Endothelial cell of umbilical vein (primary cell): ENCODE measurements around the gene DDX56. TPM values are rescaled to one million over a fixed set of nuclear protein-coding genes. Genes with fewer than 3 reads are reported as not detected.

Experiments used
- BruUV-seq: library from RNA; stranded (reverse); fragments of 400-500 nt; replicated peaks from 2 replicates; lab custom pipeline; 2021; lab: Mats Ljungman, UMichigan
- CTCF ChIA-PET: fragments of 300-600, 350-600 bp; sonication (Branson Sonifier 250); formaldehyde crosslinking; loops from one replicate; lab custom pipeline; 2021; ENCODE audit warnings: antibody characterized with exemption, inconsistent platforms; lab: Charles Lee
- POLR2A ChIA-PET: fragments of 300-600, 350-600 bp; sonication (Branson Sonifier 250); formaldehyde crosslinking; loops from one replicate; lab custom pipeline; 2021; ENCODE audit warnings: antibody characterized with exemption, inconsistent platforms; lab: Charles Lee
- DNase-seq: peaks from one replicate; pipeline ENCODE4 v3.0.0-alpha.2; 2011; ENCODE audit warnings: low read depth, low spot score
- FAIRE-seq: peaks from 2 replicates; lab custom pipeline; 2011; peaks lifted over from hg19 to GRCh38; lab: Jason Lieb, UNC
- H2AFZ ChIP-seq: 2 replicates; pipeline ENCODE4 v1.6.0; 2012; ENCODE audit warnings: low read depth, low read length, control low read depth, inconsistent platforms
- H3K27ac ChIP-seq: 2 replicates; pipeline ENCODE4 v1.5.1; 2011; ENCODE audit warnings: low read depth, mild to moderate bottlenecking, control low read depth, low read length, moderate library complexity; ENCODE audit not compliant: insufficient read depth
- H3K27me3 ChIP-seq, 2 experiments: 2 replicates each; pipeline versions ENCODE4 v1.6.0 to v1.6.1; 2011; ENCODE audit warnings: low read length in 2 of 2, mixed read lengths in 1 of 2; ENCODE audit not compliant: control insufficient read depth in 2 of 2, insufficient read depth in 2 of 2
- H3K36me3 ChIP-seq, 2 experiments: 2 replicates in 1 of 2; 3 replicates in 1 of 2; pipeline ENCODE4 v1.5.1; 2011; ENCODE audit warnings: low read length in 2 of 2, mild to moderate bottlenecking in 1 of 2, moderate library complexity in 1 of 2; ENCODE audit not compliant: control insufficient read depth in 2 of 2, insufficient read depth in 2 of 2; ENCODE audit errors: extremely low read depth in 1 of 2
- H3K4me1 ChIP-seq: 3 replicates; pipeline ENCODE4 v1.5.1; 2011; ENCODE audit warnings: mild to moderate bottlenecking, low read length; ENCODE audit not compliant: control insufficient read depth, insufficient read depth; ENCODE audit errors: extremely low read depth
- H3K4me2 ChIP-seq: 2 replicates; pipeline ENCODE4 v1.6.1; 2011; ENCODE audit warnings: low read length, control low read depth, mixed read lengths; ENCODE audit not compliant: insufficient read depth
- H3K4me3 ChIP-seq, 3 experiments: fragments of 200-600 bp in 1 of 3; sonication (generic), shearing (Covaris generic) in 1 of 3; replicated peaks in 1 of 3; 2 replicates each; pipeline ENCODE4 v1.5.1; 2011 to 2016; ENCODE audit warnings: control low read depth in 3 of 3, low read length in 3 of 3, mild to moderate bottlenecking in 2 of 3, inconsistent platforms in 1 of 3, low read depth in 1 of 3, moderate library complexity in 1 of 3; ENCODE audit not compliant: insufficient read depth in 1 of 3
- H3K79me2 ChIP-seq: 2 replicates; pipeline ENCODE4 v1.6.0; 2012; ENCODE audit warnings: low read length, inconsistent platforms; ENCODE audit not compliant: control insufficient read depth, insufficient read depth
- H3K9ac ChIP-seq: replicated peaks from 2 replicates; pipeline ENCODE3; 2011; ENCODE audit warnings: low read length, control low read depth; ENCODE audit not compliant: insufficient read depth; ENCODE audit errors: extremely low read depth
- H3K9me1 ChIP-seq: replicated peaks from 3 replicates; pipeline ENCODE4 v1.6.0; 2011; ENCODE audit warnings: mild to moderate bottlenecking, low read length; ENCODE audit not compliant: control insufficient read depth, insufficient read depth; ENCODE audit errors: extremely low read depth
- H3K9me3 ChIP-seq: replicated peaks from 2 replicates; pipeline ENCODE4 v1.5.1; 2012; ENCODE audit warnings: low read length, inconsistent platforms; ENCODE audit not compliant: control insufficient read depth, insufficient read depth
- H4K20me1 ChIP-seq: replicated peaks from 2 replicates; pipeline ENCODE3; 2011; ENCODE audit warnings: mild to moderate bottlenecking, low read length; ENCODE audit not compliant: control insufficient read depth, insufficient read depth; ENCODE audit errors: extremely low read depth
- EZH2 ChIP-seq: IDR thresholded peaks from 2 replicates; pipeline ENCODE4 v1.6.1; 2012; ENCODE audit warnings: borderline replicate concordance, low read depth, mild to moderate bottlenecking, moderate library complexity, low read length, inconsistent platforms; ENCODE audit not compliant: severe bottlenecking
- FOS ChIP-seq: IDR thresholded peaks from 2 replicates; pipeline ENCODE4 v1.6.1; 2011; ENCODE audit warnings: mild to moderate bottlenecking, low read length, moderate library complexity, borderline replicate concordance; ENCODE audit not compliant: insufficient read depth
- GATA2 ChIP-seq: IDR thresholded peaks from 2 replicates; pipeline ENCODE4 v1.7.0; 2011; ENCODE audit warnings: low read depth, mild to moderate bottlenecking, moderate library complexity, mixed read lengths, low read length; ENCODE audit not compliant: insufficient read length, insufficient read depth
- JUN ChIP-seq: IDR thresholded peaks from 2 replicates; pipeline ENCODE4 v1.6.1; 2011; ENCODE audit warnings: borderline replicate concordance, low read depth; ENCODE audit not compliant: insufficient read length, insufficient read depth
- MYC ChIP-seq: IDR thresholded peaks from one replicate; pipeline ENCODE4 v1.6.1; 2011; ENCODE audit warnings: mild to moderate bottlenecking, low read depth, low read length
- POLR2AphosphoS5 ChIP-seq: IDR thresholded peaks from 2 replicates; pipeline ENCODE4 v1.6.1; 2012; ENCODE audit warnings: low read depth, mild to moderate bottlenecking, control low read depth, low read length, moderate library complexity; ENCODE audit not compliant: insufficient read depth
- dilution Hi-C: fragments of 300-500 bp; cut with MboI; formaldehyde crosslinking; loops from one replicate; pipeline ENCODE4 v1.15.0; 2019; ENCODE audit warnings: low sequenced_read_pairs; ENCODE audit not compliant: extremely low pct_ligation_motif_present
- intact Hi-C: fragments of 100-400 bp; cut with micrococcal nuclease; formaldehyde crosslinking; loops from one replicate; pipeline ENCODE4 v1.10.0; 2022
- polyA plus RNA-seq, 4 experiments: library from polyadenylated mRNA; depleted of rRNA in 3 of 4; stranded (reverse) in 3 of 4; unstranded in 1 of 4; fragments of >200 nt; gene quantifications; 2 replicates each; pipeline versions ENCODE4 v1.2.1 to v1.2.3, GENCODE V29; 2011 to 2012; ENCODE audit warnings: missing spikeins in 1 of 4
- total RNA-seq: library from RNA; stranded (reverse); gene quantifications from 2 replicates; pipeline ENCODE4 v1.2.3, GENCODE V29; 2021
- TF ChIP-seq, protein P1 (sequence below): IDR thresholded peaks from 2 replicates; pipeline ENCODE4 v1.6.1; 2011; ENCODE audit not compliant: insufficient read depth, insufficient read length

Gene DDX56
- total and polyA plus RNA-seq, 2 donors (not counting 3 experiments of a cell fraction or from before 2014, with no cell fraction given) = 94.7 to 96.6 TPM

DNA sequence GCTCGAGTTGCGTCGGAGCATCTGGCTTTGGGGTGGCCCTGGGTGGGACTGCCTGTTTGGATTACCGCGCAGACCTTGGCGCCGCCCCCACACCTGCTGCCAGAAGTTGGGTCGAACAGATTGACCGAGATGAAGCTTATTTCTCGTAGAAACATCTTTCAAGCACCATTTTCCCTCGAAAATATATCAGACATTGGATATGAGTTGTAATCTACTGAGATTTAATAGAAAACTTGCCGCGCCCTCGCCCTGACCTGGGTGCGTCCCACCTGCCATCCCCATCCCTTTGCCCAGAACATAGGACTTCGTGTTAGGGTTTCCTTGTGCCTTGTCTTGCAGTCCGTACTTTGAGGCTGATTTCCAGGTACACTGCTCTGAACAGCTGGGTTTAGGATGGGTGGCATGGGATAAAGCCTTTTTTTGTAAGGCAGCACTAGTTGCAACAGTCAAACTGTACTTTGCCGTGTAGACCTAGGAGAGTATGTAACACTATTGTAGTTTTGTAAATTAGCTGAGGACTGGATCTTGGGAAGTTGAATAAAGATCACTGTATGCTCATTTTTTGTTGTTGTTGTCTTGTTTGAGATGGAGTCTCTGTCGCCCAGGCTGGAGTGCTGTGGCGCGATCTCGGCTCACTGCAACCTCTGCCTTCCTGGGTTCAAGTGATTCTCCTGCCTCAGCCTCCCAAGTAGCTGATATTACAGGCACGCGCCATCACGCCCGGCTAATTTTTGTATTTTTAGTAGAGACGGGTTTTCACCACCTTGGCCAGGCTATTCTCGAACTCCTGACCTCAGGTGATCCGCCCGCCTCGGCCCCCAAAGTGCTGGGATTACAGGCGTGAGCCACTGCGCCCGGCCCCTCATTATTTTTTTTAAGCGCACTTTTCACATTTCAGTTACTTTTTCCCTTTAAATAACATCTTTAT, 33.7 kb upstream of the DDX56 start:
- no peaks in the 10 kb centered on the region for H3K9me3 ChIP-seq
- H3K27ac ChIP-seq = peak overlapping the region; percentile 44
- POLR2A ChIA-PET = interaction anchor here (0.6 to 1.3 kb wide), 9 partner anchors 26 to 378 kb away, joined by 3 to 6 read pairs (median 3); partner anchors contain the start of gene H2AZ2
- peak overlapping the region; percentile 42 for H2AFZ ChIP-seq
- peaks cover 50% of the 10 kb centered on the region for H3K79me2 ChIP-seq
- TF ChIP-seq EZH2 = no peak
- TF ChIP-seq FOS = no peak
- no peak for TF ChIP-seq GATA2
- no peak for TF ChIP-seq JUN
- no peak for TF ChIP-seq POLR2AphosphoS5
- TF ChIP-seq, protein P1, sequence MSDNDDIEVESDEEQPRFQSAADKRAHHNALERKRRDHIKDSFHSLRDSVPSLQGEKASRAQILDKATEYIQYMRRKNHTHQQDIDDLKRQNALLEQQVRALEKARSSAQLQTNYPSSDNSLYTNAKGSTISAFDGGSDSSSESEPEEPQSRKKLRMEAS = no peak
- TF ChIP-seq MYC = no peak
- peak overlapping the region; percentile 76 for H3K9ac ChIP-seq
- no peaks in the 10 kb centered on the region for H3K36me3 ChIP-seq
- H3K9me1 ChIP-seq = no peaks in the 10 kb centered on the region
- dilution Hi-C loops (no loop called here), intact Hi-C loops (no loop called here)
- H4K20me1 ChIP-seq = no peaks in the 10 kb centered on the region
- peak overlapping the region; percentile 36 to 98 (median 79) for H3K4me3 ChIP-seq
- peaks cover 0 to 2% of the 10 kb centered on the region in 2 experiments for H3K27me3 ChIP-seq
- TSS peak; percentile 62 for BruUV-seq
- no peak for DNase-seq
- peak overlapping the region; percentile 83 for H3K4me2 ChIP-seq
- H3K4me1 ChIP-seq = peaks cover 11% of the 10 kb centered on the region
- CTCF ChIA-PET = interaction anchor here (0.9 to 1.6 kb wide), 5 partner anchors 15 to 240 kb away, joined by 3 to 11 read pairs (median 5); partner anchors contain the start of gene H2AZ2
- FAIRE-seq = no peak
